OCI-LY3 (cell line): ENCODE measurements around the gene PML.
A peak's percentile ranks its signal among the peaks of the same experiment; 100 is the strongest.

ENCODE experiments used
- H2AFZ ChIP-seq: fragments of 200-600, 300-600 bp; shearing (Covaris generic); 2 replicates; pipeline ENCODE4 v1.6.0; 2014; ENCODE audit warnings: antibody characterized with exemption, low read depth, low read length
- H3K27ac ChIP-seq: fragments of 200-600, 300-600 bp; sonication (generic); 2 replicates; pipeline ENCODE4 v1.5.1; 2014; ENCODE audit warnings: mild to moderate bottlenecking, low read length, moderate library complexity, mixed read lengths
- H3K27me3 ChIP-seq: fragments of 200-600, 300-600 bp; sonication (generic); 2 replicates; pipeline ENCODE4 v1.6.1; 2014; ENCODE audit warnings: low read depth, low read length, mixed read lengths
- H3K36me3 ChIP-seq: fragments of 200-600, 300-600 bp; sonication (generic); replicated peaks from 2 replicates; pipeline ENCODE3; 2014; ENCODE audit warnings: low read depth, low read length, mixed read lengths
- H3K4me1 ChIP-seq: fragments of 300-600, 200-600 bp; sonication (generic); 2 replicates; pipeline ENCODE4 v1.6.1; 2014; ENCODE audit warnings: low read length, mixed read lengths
- H3K4me2 ChIP-seq: fragments of 200-600, 300-600 bp; sonication (generic); 2 replicates; pipeline ENCODE4 v1.6.1; 2014; ENCODE audit warnings: low read length, mixed read lengths
- H3K4me3 ChIP-seq: fragments of 300-600, 200-600 bp; sonication (generic); 2 replicates; pipeline ENCODE4 v1.5.1; 2014; ENCODE audit warnings: antibody characterized with exemption, mild to moderate bottlenecking, low read length, moderate library complexity
- H3K79me2 ChIP-seq: fragments of 300-600, 200-600 bp; shearing (Covaris generic); 2 replicates; pipeline ENCODE4 v1.6.1; 2014; ENCODE audit warnings: mild to moderate bottlenecking, low read length, mixed read lengths
- H3K9ac ChIP-seq: fragments of 300-600, 200-600 bp; shearing (Covaris generic); 2 replicates; pipeline ENCODE4 v1.6.0; 2014; ENCODE audit warnings: mild to moderate bottlenecking, low read length, moderate library complexity
- H3K9me3 ChIP-seq: fragments of 200-600, 300-600 bp; shearing (Covaris generic); 2 replicates; pipeline ENCODE4 v1.6.1; 2014; ENCODE audit warnings: low read length, mixed read lengths; ENCODE audit not compliant: insufficient read depth
- H4K20me1 ChIP-seq: fragments of 200-600, 300-600 bp; sonication (generic); 2 replicates; pipeline ENCODE4 v1.6.1; 2016; ENCODE audit warnings: low read length, mixed read lengths; ENCODE audit not compliant: insufficient read depth
- EZH2phosphoT487 ChIP-seq: fragments of 200-600 bp; shearing (Covaris generic); IDR thresholded peaks from 2 replicates; pipeline ENCODE4 v1.6.1; 2018; ENCODE audit warnings: antibody characterized with exemption, mixed run types, low read depth
- TF ChIP-seq, protein P1 (sequence below): fragments of 200-600, 300-600 bp; sonication (generic); IDR thresholded peaks from 2 replicates; pipeline ENCODE4 v1.5.1; 2014; ENCODE audit warnings: antibody characterized with exemption, low read length, low read depth

The PML gene

DNA sequence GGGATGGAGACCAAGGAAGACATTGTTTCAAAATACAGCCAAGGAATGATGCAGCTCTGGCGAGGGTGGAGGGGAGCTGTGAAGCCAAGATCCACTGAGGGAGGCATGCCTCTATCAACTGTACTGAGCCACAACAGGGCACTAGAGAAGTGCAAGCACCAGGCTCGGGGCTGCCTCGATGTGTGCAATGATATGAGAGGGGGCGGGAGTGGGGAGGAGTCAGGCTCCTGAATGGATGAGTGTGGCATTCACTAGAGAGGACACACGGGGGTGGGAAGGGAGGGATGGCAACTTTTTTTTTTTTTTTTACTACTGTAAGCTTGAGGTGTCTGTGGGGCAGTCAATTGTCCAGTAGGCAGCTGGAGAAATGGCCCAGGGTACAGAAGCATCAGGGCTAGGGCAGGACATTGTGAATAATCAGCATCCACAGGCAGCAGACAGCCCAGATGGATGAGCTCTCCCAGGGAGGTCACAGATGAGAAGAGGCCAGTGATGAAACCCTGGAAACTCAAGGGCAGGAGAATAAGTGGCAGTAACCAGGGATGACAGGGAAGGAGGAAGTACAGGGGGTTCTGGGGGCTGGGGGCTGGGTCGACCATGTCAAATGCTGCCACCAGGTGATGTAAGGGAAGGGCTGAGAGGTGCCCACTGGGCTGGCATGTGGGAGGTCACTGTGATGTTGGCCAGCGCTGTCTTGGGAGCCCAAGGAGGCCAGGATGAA is 8.3 kb upstream of the PML start:
- Histone ChIP-seq H3K79me2 (peaks cover 21% of the 10 kb centered on the region), H3K9ac (no peak overlapping the region), H3K9me3 (no peaks in the 10 kb centered on the region), H3K4me1 (peaks cover 84% of the 10 kb centered on the region), H4K20me1 (no peaks in the 10 kb centered on the region), H3K4me3 (no peak overlapping the region), H2AFZ (no peak overlapping the region), H3K27ac (peak overlapping the region; percentile 91), H3K4me2 (no peak overlapping the region; the same call in 1 of the 2 replicates), H3K36me3 (peaks cover 14% of the 10 kb centered on the region), H3K27me3 (no peaks in the 10 kb centered on the region)
- no peak for TF ChIP-seq EZH2phosphoT487
- TF ChIP-seq, protein P1, sequence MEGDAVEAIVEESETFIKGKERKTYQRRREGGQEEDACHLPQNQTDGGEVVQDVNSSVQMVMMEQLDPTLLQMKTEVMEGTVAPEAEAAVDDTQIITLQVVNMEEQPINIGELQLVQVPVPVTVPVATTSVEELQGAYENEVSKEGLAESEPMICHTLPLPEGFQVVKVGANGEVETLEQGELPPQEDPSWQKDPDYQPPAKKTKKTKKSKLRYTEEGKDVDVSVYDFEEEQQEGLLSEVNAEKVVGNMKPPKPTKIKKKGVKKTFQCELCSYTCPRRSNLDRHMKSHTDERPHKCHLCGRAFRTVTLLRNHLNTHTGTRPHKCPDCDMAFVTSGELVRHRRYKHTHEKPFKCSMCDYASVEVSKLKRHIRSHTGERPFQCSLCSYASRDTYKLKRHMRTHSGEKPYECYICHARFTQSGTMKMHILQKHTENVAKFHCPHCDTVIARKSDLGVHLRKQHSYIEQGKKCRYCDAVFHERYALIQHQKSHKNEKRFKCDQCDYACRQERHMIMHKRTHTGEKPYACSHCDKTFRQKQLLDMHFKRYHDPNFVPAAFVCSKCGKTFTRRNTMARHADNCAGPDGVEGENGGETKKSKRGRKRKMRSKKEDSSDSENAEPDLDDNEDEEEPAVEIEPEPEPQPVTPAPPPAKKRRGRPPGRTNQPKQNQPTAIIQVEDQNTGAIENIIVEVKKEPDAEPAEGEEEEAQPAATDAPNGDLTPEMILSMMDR = no peak

DNA sequence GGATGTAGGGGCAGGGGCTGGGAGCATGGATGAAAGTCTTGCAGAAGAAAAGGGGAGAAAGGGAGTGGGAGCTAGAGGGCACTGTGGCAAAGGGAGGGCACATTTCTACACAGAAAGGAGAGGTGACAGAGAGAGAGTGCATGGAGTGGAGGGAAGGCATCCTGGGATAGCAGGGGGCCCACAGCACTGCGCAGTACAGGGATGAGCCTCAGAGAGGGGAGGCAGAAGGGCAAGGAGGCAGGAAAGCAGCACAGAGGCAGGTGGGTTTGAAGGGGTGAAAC is 7.8 kb upstream of the PML start:
- H3K9ac ChIP-seq = peak overlapping the region; percentile 69
- H3K79me2 ChIP-seq = peaks cover 26% of the 10 kb centered on the region
- H3K4me2 ChIP-seq = peak overlapping the region; percentile 51
- TF ChIP-seq EZH2phosphoT487 = no peak
- TF ChIP-seq, protein P1 = peak; percentile 33
- H3K9me3 ChIP-seq = no peaks in the 10 kb centered on the region
- no peaks in the 10 kb centered on the region for H4K20me1 ChIP-seq
- H2AFZ ChIP-seq = no peak overlapping the region
- no peak overlapping the region for H3K4me3 ChIP-seq
- peaks cover 82% of the 10 kb centered on the region for H3K4me1 ChIP-seq
- H3K27ac ChIP-seq = peak overlapping the region; percentile 91
- H3K27me3 ChIP-seq = no peaks in the 10 kb centered on the region
- peaks cover 14% of the 10 kb centered on the region for H3K36me3 ChIP-seq

DNA sequence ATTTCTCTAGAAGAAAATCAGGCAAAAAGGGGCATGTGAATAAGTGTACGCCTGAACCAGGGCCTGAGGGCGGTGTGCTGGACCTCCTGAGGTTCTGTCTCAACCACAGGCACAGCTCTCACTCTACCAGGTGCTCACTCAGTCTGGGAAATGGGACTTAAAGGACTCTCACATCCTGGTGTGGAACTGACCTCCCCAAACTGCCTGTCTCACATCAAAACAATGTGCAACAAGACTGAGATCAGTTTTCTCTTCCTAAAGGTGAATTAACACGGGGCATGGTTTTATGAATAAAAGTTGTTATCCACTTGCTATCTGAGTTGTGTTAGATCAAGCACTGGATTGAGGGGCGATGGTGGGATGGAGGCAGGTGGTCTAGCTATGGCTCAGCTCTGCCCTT is 7.3 kb upstream of the PML start:
- Histone ChIP-seq H3K4me2 (peak overlapping the region; percentile 51), H3K4me1 (peaks cover 77% of the 10 kb centered on the region)

DNA sequence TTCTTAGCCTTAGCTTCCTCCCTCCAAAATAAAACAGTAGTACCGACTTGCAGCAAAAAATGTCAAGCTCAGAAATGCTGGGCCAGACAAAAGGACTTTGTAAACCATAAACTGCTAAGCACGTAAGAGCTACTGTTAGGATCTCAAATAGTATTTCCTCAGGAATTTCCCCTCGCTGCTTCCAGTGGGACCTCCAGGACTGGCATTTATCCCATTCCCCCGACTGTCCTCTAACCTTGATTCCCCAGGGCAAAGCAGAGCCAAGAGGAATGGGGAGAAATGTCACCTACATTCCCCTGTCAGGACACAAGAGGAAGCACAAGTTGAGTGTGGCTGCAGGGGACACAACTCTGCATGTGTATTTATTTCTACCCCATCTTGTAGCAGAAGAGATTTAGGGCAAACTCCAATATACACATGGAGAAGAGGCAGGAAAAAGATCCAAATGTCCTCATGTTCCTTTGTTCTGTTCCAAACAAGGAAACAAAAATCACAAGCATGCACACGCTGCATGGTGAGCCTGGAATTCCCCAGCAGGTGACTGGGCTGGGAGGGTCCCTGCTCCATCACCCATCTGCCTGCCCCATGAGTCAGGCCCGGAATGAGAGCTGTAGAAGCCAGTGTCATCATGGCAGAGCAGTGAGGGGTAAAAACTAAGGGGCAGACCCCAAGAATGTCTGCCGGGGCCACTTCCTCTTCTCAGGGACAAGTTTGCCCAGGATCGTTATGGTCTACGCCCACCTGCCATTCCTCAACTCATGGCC is 6.7 kb upstream of the PML start:
- H3K36me3 ChIP-seq = peaks cover 14% of the 10 kb centered on the region
- H3K4me3 ChIP-seq = peak overlapping the region; percentile 1; the same call in 1 of the 2 replicates
- H4K20me1 ChIP-seq = no peaks in the 10 kb centered on the region
- H3K9ac ChIP-seq = peak overlapping the region; percentile 69
- no peak overlapping the region for H2AFZ ChIP-seq
- no peaks in the 10 kb centered on the region for H3K27me3 ChIP-seq
- peak overlapping the region; percentile 91 for H3K27ac ChIP-seq
- H3K4me2 ChIP-seq = peak overlapping the region; percentile 51
- peaks cover 76% of the 10 kb centered on the region for H3K4me1 ChIP-seq
- no peak for TF ChIP-seq EZH2phosphoT487
- TF ChIP-seq, protein P1 = no peak
- peaks cover 27% of the 10 kb centered on the region for H3K79me2 ChIP-seq
- no peaks in the 10 kb centered on the region for H3K9me3 ChIP-seq

More for the DNA sequence above, 7.3 kb upstream of the PML start:
- peaks cover 14% of the 10 kb centered on the region for H3K36me3 ChIP-seq
- no peak for TF ChIP-seq EZH2phosphoT487
- TF ChIP-seq, protein P1 = no peak
- H2AFZ ChIP-seq = no peak overlapping the region
- H3K79me2 ChIP-seq = peaks cover 27% of the 10 kb centered on the region
- H3K9me3 ChIP-seq = no peaks in the 10 kb centered on the region
- no peaks in the 10 kb centered on the region for H3K27me3 ChIP-seq
- H3K4me3 ChIP-seq = no peak overlapping the region
- peak overlapping the region; percentile 91 for H3K27ac ChIP-seq
- no peaks in the 10 kb centered on the region for H4K20me1 ChIP-seq
- H3K9ac ChIP-seq = peak overlapping the region; percentile 69
